Keratinocyte (primary cell): ENCODE measurements around the gene DPP10.

Experiments used
- EZH2 ChIP-seq: IDR thresholded peaks from one replicate; pipeline ENCODE4 v1.6.1; 2012; ENCODE audit warnings: inconsistent platforms, mild to moderate bottlenecking, low read length, moderate library complexity
- TF ChIP-seq, protein P1 (sequence below), 3 experiments: IDR thresholded peaks in 1 of 3; conservative IDR thresholded peaks in 1 of 3; optimal IDR thresholded peaks in 1 of 3; 2 replicates in 2 of 3; 3 replicates in 1 of 3; pipeline versions ENCODE3 to v1.5.1; 2011; ENCODE audit warnings: low read length in 3 of 3, mild to moderate bottlenecking in 3 of 3, moderate library complexity in 2 of 3, control low read depth in 1 of 3, inconsistent platforms in 1 of 3; ENCODE audit not compliant: insufficient read depth in 2 of 3; ENCODE audit errors: extremely low read depth in 1 of 3

DNA sequence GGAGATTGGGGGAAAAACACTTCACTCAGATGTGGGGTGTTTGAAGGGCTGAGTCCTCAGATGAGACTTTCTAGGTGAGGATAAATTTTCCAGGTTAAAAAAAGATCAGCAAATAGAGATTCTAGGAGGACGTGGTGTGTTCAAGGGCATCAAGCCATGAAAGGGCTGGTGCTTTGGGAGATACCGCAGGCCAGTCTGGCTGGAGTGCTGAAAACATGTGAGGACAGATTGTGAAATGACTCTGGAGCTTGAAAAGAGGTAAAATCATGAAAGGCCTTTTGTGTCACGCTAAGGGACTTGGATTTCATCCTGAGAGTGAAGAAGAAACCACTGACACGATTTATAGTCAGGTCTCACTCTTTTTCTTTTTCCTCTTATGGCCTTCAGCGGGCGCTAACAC lies 320.5 kb downstream of the DPP10 start:
- TF ChIP-seq, protein P1, sequence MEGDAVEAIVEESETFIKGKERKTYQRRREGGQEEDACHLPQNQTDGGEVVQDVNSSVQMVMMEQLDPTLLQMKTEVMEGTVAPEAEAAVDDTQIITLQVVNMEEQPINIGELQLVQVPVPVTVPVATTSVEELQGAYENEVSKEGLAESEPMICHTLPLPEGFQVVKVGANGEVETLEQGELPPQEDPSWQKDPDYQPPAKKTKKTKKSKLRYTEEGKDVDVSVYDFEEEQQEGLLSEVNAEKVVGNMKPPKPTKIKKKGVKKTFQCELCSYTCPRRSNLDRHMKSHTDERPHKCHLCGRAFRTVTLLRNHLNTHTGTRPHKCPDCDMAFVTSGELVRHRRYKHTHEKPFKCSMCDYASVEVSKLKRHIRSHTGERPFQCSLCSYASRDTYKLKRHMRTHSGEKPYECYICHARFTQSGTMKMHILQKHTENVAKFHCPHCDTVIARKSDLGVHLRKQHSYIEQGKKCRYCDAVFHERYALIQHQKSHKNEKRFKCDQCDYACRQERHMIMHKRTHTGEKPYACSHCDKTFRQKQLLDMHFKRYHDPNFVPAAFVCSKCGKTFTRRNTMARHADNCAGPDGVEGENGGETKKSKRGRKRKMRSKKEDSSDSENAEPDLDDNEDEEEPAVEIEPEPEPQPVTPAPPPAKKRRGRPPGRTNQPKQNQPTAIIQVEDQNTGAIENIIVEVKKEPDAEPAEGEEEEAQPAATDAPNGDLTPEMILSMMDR (optimal IDR thresholded peaks at IDR 0.05 in 1 of 3, IDR thresholded peaks at IDR 0.05 in 1 of 3, conservative IDR thresholded peaks at IDR 0.05 in 1 of 3; ENCODE audit: extremely low read depth in 1 of 3, insufficient read depth in 2 of 3, low read length in 3 of 3) = no peak
- no peak for TF ChIP-seq EZH2
